Activated CD8-positive, alpha-beta memory T cell treated with anti-CD3 and anti-CD28 coated beads for 1 hour (primary cell): ENCODE results near the gene TRHDE.
"Not testable (repeated sequence)": the region's sequence is repeated elsewhere in the genome, so short reads cannot be mapped to it uniquely, and the experiment has no call there.

Experiments used
- DNase-seq, 2 donors: peaks; one replicate each; pipeline ENCODE4 v3.0.0-alpha.2; 2020; ENCODE audit warnings: low read depth in 1 of 2; ENCODE audit errors: extremely low read depth in 1 of 2

The TRHDE gene

GRCh38 chr12:72602581-72602980 lies 330.4 kb downstream of the TRHDE start:
- DNase-seq, result no peak

- no peak for DNase-seq
Observed at GRCh38 chr12:72605975-72606374, 333.8 kb downstream of the TRHDE start.

GRCh38 chr12:72610342-72610741 lies 338.2 kb downstream of the TRHDE start:
- no peak for DNase-seq

- DNase-seq, result no peak
Observed at GRCh38 chr12:72610854-72611358, 338.7 kb downstream of the TRHDE start.

GRCh38 chr12:72612171-72612570 lies 340.0 kb downstream of the TRHDE start:
- DNase-seq, result no peak

GRCh38 chr12:72618764-72619163 lies 346.6 kb downstream of the TRHDE start:
- no peak for DNase-seq

GRCh38 chr12:72622556-72622955 lies 350.4 kb downstream of the TRHDE start:
- DNase-seq, result no peak

- no peak for DNase-seq
Observed at GRCh38 chr12:72631926-72632685, 359.9 kb downstream of the TRHDE start.

- no peak for DNase-seq
Observed at GRCh38 chr12:72642706-72643105, 370.5 kb downstream of the TRHDE start.

GRCh38 chr12:72647139-72647538 lies 375.0 kb downstream of the TRHDE start:
- no peak for DNase-seq

- DNase-seq, result no peak
Observed at GRCh38 chr12:72658615-72659014, 386.4 kb downstream of the TRHDE start.

- DNase-seq, result not testable (repeated sequence)
Observed at GRCh38 chr12:72660174-72660573, 388.0 kb downstream of the TRHDE start.

GRCh38 chr12:72673853-72674252 lies 401.7 kb downstream of the TRHDE start:
- DNase-seq, result no peak

- no peak for DNase-seq
Observed at GRCh38 chr12:72676556-72676955, 404.4 kb downstream of the TRHDE start.

GRCh38 chr12:72677139-72677538 lies 405.0 kb downstream of the TRHDE start:
- no peak for DNase-seq

GRCh38 chr12:72677846-72678245 lies 405.7 kb downstream of the TRHDE start:
- no peak for DNase-seq

GRCh38 chr12:72679147-72679757 lies 407.1 kb downstream of the TRHDE start:
- no peak for DNase-seq

GRCh38 chr12:72681028-72681427 lies 408.9 kb downstream of the TRHDE start:
- no peak for DNase-seq

- DNase-seq, result no peak
Observed at GRCh38 chr12:72684491-72684890, 412.3 kb downstream of the TRHDE start.

GRCh38 chr12:72692338-72692737 lies 420.2 kb downstream of the TRHDE start:
- no peak for DNase-seq

GRCh38 chr12:72694193-72694592 lies 422.0 kb downstream of the TRHDE start:
- no peak for DNase-seq

- no peak for DNase-seq
Observed at GRCh38 chr12:72699362-72699761, 427.2 kb downstream of the TRHDE start.
